C1 segment of cervical spinal cord (tissue), 14 donors: ENCODE data around the gene C20orf204.
A peak's percentile ranks its signal among the peaks of the same experiment; 100 is the strongest.

Experiments
- DNase-seq, 14 donors: peaks; one replicate each; lab custom pipeline; 2025; lab: John Stamatoyannopoulos, UW

The C20orf204 gene

DNA sequence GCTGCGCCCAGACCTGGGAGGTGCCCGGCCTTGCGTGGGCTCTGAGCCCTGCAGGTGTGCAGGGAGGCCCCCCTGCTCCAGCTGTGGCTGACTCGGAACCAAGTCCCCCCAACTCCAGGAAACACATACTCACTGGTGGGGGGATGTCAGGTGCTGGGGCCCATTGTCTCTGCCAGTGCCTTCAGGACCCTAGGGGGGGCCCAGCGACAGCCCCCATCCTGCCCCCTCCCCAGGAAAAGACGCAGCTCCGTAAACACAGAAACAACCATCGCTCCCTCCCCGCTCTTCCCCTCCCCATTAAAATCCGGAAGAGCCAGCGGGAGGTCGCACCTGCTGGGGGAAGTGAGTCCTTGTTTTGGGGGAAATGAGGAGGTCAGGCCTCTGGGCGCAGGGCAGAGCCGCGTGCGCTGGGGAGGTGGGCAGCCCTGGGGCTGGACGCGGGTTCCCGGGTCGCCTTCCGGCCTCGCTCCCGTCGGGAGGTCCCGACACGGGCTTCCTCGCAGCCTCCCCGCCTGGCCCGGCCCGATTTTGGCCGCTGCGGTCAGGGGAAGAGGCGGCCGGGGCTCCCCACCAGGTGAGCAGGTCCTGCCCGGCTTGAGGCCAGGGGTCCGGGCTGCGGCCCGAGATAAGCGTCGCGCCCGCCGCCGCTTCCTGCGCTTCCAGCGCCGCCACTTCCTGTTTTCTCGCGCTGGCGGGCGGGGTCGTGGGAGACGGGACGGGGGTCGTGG, 6.2 kb downstream of the C20orf204 start:
- no peak for DNase-seq

- no peak for DNase-seq
These were observed 7.8 kb downstream of the C20orf204 start for GRCh38 chr20:64043768-64044167.

- DNase-seq = no peak
These were observed 8.7 kb downstream of the C20orf204 start for GRCh38 chr20:64044484-64045247.

DNA sequence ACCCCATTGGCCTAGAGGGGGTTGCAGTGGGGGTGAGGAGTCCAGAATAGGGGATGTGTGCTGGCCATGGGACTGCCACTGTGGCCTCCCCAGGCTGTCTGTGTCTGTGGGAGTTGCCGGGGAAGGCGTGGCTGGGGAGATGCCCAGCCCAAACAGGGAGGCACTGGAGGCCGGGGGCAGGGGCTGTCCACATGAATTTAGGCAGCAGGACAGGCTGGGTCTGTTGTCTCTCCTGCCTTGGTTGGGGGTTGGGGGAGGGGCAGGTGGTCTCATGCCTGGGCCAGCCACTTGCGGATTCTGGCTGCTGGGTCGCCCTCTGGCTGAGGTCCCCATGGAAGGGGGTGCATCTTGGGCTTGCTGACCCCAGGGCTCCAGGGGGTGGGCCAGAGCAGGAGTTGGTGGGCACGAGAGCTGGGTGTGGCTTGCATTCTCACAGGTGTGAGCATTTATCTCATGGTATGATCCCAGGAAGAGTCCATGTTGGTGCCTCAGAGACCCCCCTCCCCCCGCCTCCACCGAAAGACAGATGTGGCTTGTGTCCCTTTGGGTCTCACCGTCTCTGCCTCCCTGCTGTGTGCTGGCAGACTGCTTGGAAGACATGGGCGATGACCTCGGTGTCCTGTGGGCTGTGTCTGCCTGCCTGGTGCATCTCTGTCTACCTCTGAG, 9.5 kb downstream of the C20orf204 start:
- no peak for DNase-seq

- DNase-seq = no peak
These were observed 11.0 kb downstream of the C20orf204 start for GRCh38 chr20:64047046-64047389.

DNA sequence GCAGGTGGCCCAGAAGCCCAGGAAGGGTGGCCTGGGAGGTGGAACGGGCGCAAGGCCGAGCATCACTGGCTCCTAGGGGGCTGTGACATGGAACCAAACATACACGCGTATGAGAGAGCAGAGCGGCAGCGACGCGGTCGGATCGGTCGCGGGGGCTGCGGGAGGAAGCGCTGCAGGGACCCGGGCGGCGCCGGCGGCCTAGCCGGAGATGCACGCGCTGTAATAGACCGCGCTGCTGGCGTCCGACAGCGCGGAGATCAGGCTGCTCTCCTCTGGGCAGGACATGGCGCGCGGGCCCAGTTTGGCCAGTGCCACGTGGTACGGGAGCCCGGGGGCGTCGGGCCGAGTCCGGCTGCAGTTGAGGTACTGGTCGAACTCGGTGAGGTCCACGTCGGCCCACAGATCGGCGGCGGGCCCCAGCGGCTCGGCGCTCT, 12.0 kb downstream of the C20orf204 start:
- no peak for DNase-seq

DNA sequence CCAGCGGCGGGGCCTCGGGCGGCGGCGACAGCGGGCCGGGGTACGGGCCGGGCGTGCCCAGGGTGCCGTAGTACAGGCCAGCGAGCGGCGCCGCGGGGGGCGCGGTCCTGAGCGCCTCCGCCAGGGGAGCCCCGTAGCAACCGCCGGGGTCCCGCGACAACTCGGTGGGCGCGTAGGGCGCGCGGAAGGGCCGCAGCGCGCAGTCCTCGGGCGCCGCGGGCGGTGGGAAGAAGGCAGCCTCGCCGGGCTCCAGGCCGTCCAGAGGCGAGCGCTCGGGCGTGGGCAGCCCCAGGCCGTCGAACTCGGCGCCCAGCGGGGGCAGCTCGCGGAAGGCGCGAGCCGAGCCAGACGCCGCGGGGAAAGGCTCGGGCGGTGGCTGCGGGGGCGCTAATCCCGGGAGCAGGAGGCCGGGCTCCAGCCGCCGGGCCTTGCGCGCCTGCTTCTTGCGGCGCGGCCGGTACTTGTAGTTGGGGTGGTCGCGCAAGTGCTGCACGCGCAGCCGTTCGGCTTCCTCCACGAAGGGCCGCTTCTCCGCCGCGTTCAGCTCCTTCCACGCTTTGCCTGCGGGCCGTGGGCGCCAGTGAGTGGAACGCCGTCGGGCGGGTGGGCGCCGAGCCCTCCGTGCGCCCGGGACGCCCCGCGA, 12.5 kb downstream of the C20orf204 start:
- DNase-seq = no peak

DNA sequence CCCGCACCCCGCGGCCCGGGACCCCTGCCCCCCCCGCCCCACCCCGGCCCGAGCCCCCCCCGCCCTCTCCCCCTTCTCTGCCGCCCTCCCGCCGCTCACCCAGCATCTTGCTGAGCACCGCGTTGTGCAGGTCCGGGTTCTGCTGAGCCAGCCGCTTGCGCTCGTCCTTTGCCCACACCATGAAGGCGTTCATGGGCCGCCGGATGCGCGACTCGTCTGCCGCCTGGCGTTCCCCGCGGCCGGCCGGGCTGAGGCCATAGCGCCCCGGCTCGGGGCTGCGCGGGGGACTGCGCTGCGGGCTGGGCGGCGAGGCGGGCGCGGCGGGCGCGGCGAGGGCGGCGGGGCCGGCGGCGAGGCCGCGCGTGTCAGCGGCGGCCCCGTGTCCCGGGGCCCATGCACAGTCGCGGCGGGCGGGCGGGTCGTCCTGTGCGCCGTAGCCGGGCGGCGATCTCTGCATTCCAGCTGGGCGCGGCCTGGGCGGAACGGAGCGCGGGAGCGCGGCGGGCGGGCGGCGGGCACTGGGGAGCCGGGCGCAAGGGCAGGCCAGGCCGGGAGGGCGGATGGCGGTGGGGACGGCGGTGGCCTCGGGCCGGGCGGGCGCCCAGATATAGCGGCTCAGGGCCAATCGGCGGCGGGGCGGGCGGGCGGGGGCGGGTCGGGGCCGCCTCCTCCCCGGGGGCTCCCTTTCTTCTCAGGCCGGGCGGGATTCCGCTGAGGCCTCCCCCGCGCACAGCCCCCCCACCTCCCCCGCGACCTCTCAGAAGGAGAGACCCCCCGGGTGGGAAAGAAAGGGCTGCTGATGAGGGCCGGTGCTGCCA, 13.3 kb downstream of the C20orf204 start, which contains the start of gene SOX18:
SOX18 (minus strand) TSS at position 580 of the 818 bp plus-strand sequence; CDS start at position 457, 123 bp downstream.
- DNase-seq = no peak

- DNase-seq = no peak
These were observed 13.9 kb downstream of the C20orf204 start for GRCh38 chr20:64049878-64050260.

DNA sequence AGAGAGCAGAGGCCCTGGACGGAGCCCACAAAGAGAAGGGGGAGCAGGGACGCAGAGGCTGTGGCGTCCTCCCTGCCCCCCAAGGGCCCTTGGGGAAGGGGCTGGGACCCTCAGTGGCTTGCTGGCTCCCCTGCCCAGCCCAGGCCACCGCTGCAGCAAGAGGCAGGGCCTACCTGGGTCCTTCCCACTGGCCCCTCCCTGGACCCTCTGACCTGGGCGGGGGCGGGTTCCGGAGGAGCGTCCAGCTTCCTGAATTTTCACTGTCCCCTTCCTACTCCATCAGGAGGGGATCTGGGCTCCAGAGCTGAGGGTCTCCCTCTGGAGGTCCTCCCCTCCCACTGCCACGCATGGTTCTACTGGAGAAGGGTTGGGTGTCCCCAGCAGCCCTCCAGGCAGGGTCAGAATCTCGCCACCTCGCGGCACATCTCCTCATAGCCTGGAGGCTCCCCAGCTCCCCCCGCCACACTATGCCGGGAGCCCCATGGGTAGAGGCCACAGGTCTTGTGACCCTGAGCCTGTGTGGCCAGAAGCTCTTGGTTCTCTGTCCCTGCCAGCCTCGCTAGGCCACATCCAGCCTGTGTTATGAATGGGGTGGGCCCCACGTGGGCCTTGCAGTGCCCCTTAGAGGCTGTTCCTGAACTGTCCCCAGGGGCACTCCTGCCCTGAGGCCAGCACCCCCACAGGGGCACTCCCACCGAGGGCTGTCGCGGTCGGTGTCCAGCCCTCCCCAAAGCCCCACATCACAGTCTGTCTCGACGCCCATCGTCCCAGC, 14.5 kb downstream of the C20orf204 start:
- no peak for DNase-seq

GRCh38 chr20:64051033-64051452, 15.1 kb downstream of the C20orf204 start:
- no peak for DNase-seq

GRCh38 chr20:64051561-64052325, 15.8 kb downstream of the C20orf204 start:
- DNase-seq = peak in 1 of 14 donors; percentile 56

- no peak for DNase-seq
These were observed 16.3 kb downstream of the C20orf204 start for GRCh38 chr20:64052326-64052722.

- no peak for DNase-seq
These were observed 17.2 kb downstream of the C20orf204 start for GRCh38 chr20:64052987-64053840.

DNA sequence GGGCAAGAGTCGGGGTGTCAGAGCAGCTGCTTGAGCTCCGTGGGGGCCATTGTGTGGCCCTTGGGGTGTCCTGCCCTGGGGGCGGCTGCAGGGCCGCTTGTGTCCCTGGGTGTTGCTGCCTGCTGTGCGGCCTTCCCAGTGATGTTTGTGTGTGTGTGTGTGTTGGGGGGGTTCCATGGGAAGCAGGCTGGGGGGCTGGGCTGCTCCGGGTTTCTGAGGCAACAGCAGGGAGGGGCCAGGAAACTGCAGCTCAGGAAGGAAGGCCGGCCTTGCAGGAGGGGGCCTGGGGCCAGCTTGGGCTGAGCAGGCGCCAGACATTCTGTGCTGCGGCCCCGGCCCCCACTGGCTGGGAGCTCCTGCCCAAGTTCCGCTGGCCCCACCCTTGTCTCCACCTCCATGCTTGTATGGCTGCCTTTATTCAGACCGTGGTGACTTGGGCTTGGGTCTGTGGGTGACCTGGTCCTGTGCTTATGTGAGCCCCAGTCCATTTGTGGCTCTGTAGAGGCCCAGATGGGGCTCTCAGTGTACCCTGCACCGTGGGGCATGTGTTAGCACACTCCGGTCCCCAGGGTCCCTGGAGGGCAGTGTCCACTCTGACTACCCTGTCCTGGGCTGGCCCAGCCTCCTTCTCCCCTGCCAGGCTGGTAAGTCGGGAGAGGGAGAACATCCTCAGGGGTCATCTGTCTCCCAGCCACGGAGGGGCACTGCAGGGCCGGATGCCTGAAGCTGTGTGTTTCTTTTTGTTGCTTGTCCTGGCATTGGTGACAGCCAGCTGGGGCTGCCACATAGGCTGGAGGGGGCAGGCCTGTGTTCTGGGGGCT, 18.1 kb downstream of the C20orf204 start:
- DNase-seq = peak in 1 of 14 donors; percentile 18

DNA sequence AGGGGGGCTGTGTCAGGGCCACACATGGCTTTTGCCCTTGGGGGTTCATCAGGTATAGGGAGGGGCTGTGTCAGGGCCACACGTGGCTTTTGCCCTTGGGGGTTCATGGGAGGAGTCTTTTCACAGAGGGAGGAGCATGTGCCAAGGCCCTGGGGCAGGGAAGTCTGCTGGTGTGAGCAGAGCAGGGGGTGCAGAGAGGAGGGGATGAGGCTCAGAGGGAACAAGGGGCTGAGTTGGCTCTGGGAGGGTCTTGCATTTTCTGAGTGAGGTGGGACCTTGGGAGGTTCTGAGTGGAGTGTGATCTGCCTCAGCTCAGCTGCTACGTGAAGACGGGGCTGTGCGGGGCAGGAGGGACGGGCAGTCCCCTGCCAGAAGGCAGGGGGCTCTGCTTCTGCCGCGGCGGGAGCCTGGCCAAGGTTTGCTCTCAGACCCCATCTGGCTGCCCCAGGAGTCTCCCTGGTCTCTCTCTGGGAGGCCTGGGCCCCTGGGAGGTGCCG, 19.5 kb downstream of the C20orf204 start:
- no peak for DNase-seq

- peak in 1 of 14 donors; percentile 38 for DNase-seq
These were observed 20.1 kb downstream of the C20orf204 start for GRCh38 chr20:64055893-64056638.
